ENCODE results near the gene SCFD2. TPM values are rescaled to one million over a fixed set of nuclear protein-coding genes. Genes with fewer than 3 reads are reported as not detected.

The SCFD2 gene
- total and polyA plus RNA-seq, 2 of the 8 experiments (the other 6 are each of a cell fraction or from before 2014, with no cell fraction given) = 6.2 to 10.2 TPM

DNA sequence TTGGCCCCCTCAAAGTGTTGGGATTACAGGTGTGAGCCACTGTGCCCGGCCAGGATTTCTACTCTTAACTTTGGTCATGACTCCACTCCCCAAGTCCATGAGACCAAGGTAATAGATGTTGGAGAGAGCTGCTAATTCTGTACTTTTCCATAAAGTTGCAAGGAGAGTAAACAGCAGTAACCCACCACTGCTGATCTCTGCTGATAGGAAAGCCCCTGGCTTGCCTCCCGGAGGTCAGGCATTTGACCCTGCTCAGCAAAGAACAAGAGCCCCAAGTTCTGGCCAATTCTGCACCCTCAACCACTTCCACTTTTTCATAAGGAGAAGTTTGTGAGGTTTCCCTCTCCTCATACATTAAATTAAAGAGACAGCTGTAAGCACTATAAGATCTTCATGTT, 360.7 kb downstream of the SCFD2 start:
- Histone ChIP-seq H2AK5ac (ENCODE audit: low read depth, low read length) (no peak overlapping the region), H3K14ac (ENCODE audit: insufficient read length) (no peak overlapping the region), H2AFZ (ENCODE audit: low read length) (no peak overlapping the region), H3K9me3 (ENCODE audit: insufficient read depth in 2 of 2, low read depth in 1 of 2, low read length in 1 of 2) (no peaks in the 10 kb centered on the region), H3K36me3 (ENCODE audit: control insufficient read depth in 2 of 4, insufficient read depth in 4 of 4, low read length in 3 of 4) (no peaks in the 10 kb centered on the region), H3K79me2 (ENCODE audit: control insufficient read depth in 1 of 2, insufficient read depth in 2 of 2, low read length in 2 of 2) (no peaks in the 10 kb centered on the region), H3K23me2 (ENCODE audit: low read depth, low read length) (no peaks in the 10 kb centered on the region), H3K56ac (replicated peaks; ENCODE audit: insufficient read length, low read depth, low read length) (no peak overlapping the region), H3K4me1 (replicated peaks in 1 of 4; ENCODE audit: control insufficient read depth in 3 of 4, insufficient read depth in 4 of 4, low read length in 3 of 4) (no peaks in the 10 kb centered on the region), H3K27ac (ENCODE audit: low read depth, low read length) (no peak overlapping the region), H3K18ac (ENCODE audit: extremely low read depth, low read length) (no peak overlapping the region), H3K9ac (replicated peaks in 1 of 4; ENCODE audit: extremely low read depth in 1 of 4, low read depth in 3 of 4, low read length in 3 of 4) (no peak overlapping the region), H3K79me1 (ENCODE audit: low read depth, low read length) (no peaks in the 10 kb centered on the region), H4K20me1 (replicated peaks in 1 of 2; ENCODE audit: control insufficient read depth in 1 of 2, insufficient read depth in 2 of 2, low read length in 2 of 2) (no peaks in the 10 kb centered on the region), H2BK12ac (ENCODE audit: low read depth, low read length) (no peak overlapping the region), H4K5ac (ENCODE audit: insufficient read length, low read depth, low read length) (no peak overlapping the region), H4K8ac (ENCODE audit: extremely low read depth, insufficient read depth, low read length) (no peak overlapping the region), H3K27me3 (replicated peaks in 1 of 4; ENCODE audit: control insufficient read depth in 3 of 4, extremely low read depth in 1 of 4, insufficient read depth in 3 of 4, low read length in 3 of 4) (no peaks in the 10 kb centered on the region), H3K4me2 (ENCODE audit: insufficient read depth in 1 of 2, low read depth in 2 of 2, low read length in 2 of 2) (no peak overlapping the region), H2BK120ac (replicated peaks; ENCODE audit: low read depth, low read length) (no peak overlapping the region), H3K4me3 (ENCODE audit: extremely low read depth in 1 of 4, insufficient read depth in 2 of 4, low read depth in 3 of 4, low read length in 4 of 4) (no peak overlapping the region), H2BK15ac (ENCODE audit: low read length) (no peak overlapping the region), H2BK20ac (ENCODE audit: low read length) (no peak overlapping the region), H4K91ac (replicated peaks; ENCODE audit: insufficient read length, low read length) (no peak overlapping the region), H3K4ac (replicated peaks; ENCODE audit: insufficient read length, low read depth, low read length) (no peak overlapping the region), H2BK5ac (ENCODE audit: low read depth, low read length) (no peak overlapping the region), H3K23ac (ENCODE audit: insufficient read length) (no peak overlapping the region)
- no peak for FAIRE-seq
- TF ChIP-seq PHF8 (conservative IDR thresholded peaks at IDR 0.05; ENCODE audit: low read depth, low read length) (no peak), NANOG (IDR thresholded peaks at IDR 0.05; ENCODE audit: insufficient read depth, low read depth, low read length, poor library complexity, severe bottlenecking) (no peak), TAF7 (optimal IDR thresholded peaks at IDR 0.05; ENCODE audit: borderline replicate concordance, low read depth, low read length) (no peak), NRF1 (IDR thresholded peaks at IDR 0.05; ENCODE audit: low read depth, low read length) (no peak), BRCA1 (IDR thresholded peaks at IDR 0.05; ENCODE audit: low read depth, low read length) (no peak), MAX (IDR thresholded peaks at IDR 0.05) (no peak), SP4 (IDR thresholded peaks at IDR 0.05; ENCODE audit: low read length) (no peak)
- 77% methylated on average over 2 of the region's 2 CpGs; no CpG with 5 or more reads in 1 of the 2 experiments for WGBS, 2 experiments (ENCODE audit: extremely low coverage in 1 of 2, insufficient coverage in 1 of 2, insufficient read length in 1 of 2, insufficient replicate concordance in 2 of 2, low coverage in 1 of 2, low lambda C conversion rate in 2 of 2, missing lambda C conversion rate in 1 of 2)
- ChIA-PET POLR2A (ENCODE audit: partially characterized antibody) (no interaction called here), CTCF (ENCODE audit: partially characterized antibody) (interaction anchor here (2.8 kb wide), 1 partner anchor 10 kb away, joined by 11 read pairs; no protein-coding TSS in a partner anchor)
- no peak for DNase-seq (ENCODE audit: low read depth in 1 of 2, low spot score in 2 of 2)

Data from H1 (cell line).